ENCODE data around the gene CBX8. TPM values are rescaled to one million over a fixed set of nuclear protein-coding genes. Genes with fewer than 3 reads are reported as not detected.
A peak's percentile ranks its signal among the peaks of the same experiment; 100 is the strongest.

The CBX8 gene
- total RNA-seq (2021; fragmentation: NEBNext Ultra II Directional; extraction: Animal tissue kit (Norgen Biotek cat#: 25700)) (1.5 and 2.1 TPM in 2 replicates), polyA plus RNA-seq (2011; rRNA removed) (0.09 and 0.31 TPM in 2 replicates), polyA minus RNA-seq (2011; rRNA and poly(A)+ RNA removed) (0.13 TPM in 1 of 2 replicates, not detected in the other)
- polyA plus RNA-seq (2011; cell fraction: cytosol; rRNA removed), result 0.28 TPM
- 0.33 TPM for polyA plus RNA-seq (2011; cell fraction: nucleus; rRNA removed)
- 0.50 to 1.6 TPM (median 1.2 TPM) in 4 replicates for polyA plus RNA-seq (2012, experiment 1 of 2)
- 1.0 TPM for polyA plus RNA-seq (2012, experiment 2 of 2)
- polyA plus RNA-seq (2013, experiment 1 of 2), result 0.30 TPM
- polyA plus RNA-seq (2013, experiment 2 of 2), result 0.55 TPM
- 0.29 TPM for polyA minus RNA-seq (2011; cell fraction: cytosol; rRNA and poly(A)+ RNA removed)
- polyA minus RNA-seq (2011; cell fraction: nucleus; rRNA and poly(A)+ RNA removed), result 0.30 TPM
- long read RNA-seq, experiment 1, result 0 reads
- long read RNA-seq, experiment 2, partial matches to known transcripts, result 0 of 1 reads
- long read RNA-seq, experiment 2, other reads (novel, unspliced or antisense), result 1 of 1 reads

GRCh38 chr17:79796763-79797491 lies at the start of gene CBX8:
Gene CBX8 (minus strand): TSS chr17:79797077. CDS start chr17:79796998, 79 bp downstream.
- Histone ChIP-seq H3K4ac (replicated peaks; ENCODE audit: insufficient read length, low read depth, low read length) (peak within 1 kb of the TSS; percentile 41), H2AK5ac (ENCODE audit: low read depth, low read length) (peak within 1 kb of the TSS; percentile 59; the same call in 1 of the 2 replicates), H3K9me3 (ENCODE audit: insufficient read depth in 2 of 2, low read depth in 1 of 2, low read length in 1 of 2) (no peaks in the 10 kb centered on the region; a peak in 1 of 4 replicates), H4K5ac (ENCODE audit: insufficient read length, low read depth, low read length) (no peak within 1 kb of the TSS), H3K27ac (ENCODE audit: low read depth, low read length) (peak within 1 kb of the TSS; percentile 66; the same call in 1 of the 2 replicates), H4K20me1 (replicated peaks in 1 of 2; ENCODE audit: control insufficient read depth in 1 of 2, insufficient read depth in 2 of 2, low read length in 2 of 2) (peaks cover 16 to 19% of the 10 kb centered on the region in 2 experiments), H3K36me3 (ENCODE audit: control insufficient read depth in 2 of 4, insufficient read depth in 4 of 4, low read length in 3 of 4) (peaks cover 0 to 8% (median 0%) of the 10 kb centered on the region in 4 experiments; a peak in 1 of 8 replicates), H2BK5ac (ENCODE audit: low read depth, low read length) (no peak within 1 kb of the TSS; the same call in 1 of the 2 replicates), H3K9ac (replicated peaks in 1 of 4; ENCODE audit: extremely low read depth in 1 of 4, low read depth in 3 of 4, low read length in 3 of 4) (peak within 1 kb of the TSS in 3 of 4 experiments; percentile 51 to 76 (median 63); a peak in 4 of 7 replicates), H3K56ac (replicated peaks; ENCODE audit: insufficient read length, low read depth, low read length) (peak within 1 kb of the TSS; percentile 48), H3K4me1 (replicated peaks in 1 of 4; ENCODE audit: control insufficient read depth in 3 of 4, insufficient read depth in 4 of 4, low read length in 3 of 4) (peaks cover 8 to 58% (median 38%) of the 10 kb centered on the region in 4 experiments), H2BK20ac (ENCODE audit: low read length) (0 out of 2 replicates have a peak within 1 kb of the TSS, but pooled peaks have one; percentile 15), H3K14ac (ENCODE audit: insufficient read length) (no peak within 1 kb of the TSS), H2BK12ac (ENCODE audit: low read depth, low read length) (peak within 1 kb of the TSS; percentile 85; the same call in 1 of the 2 replicates), H4K91ac (replicated peaks; ENCODE audit: insufficient read length, low read length) (peak within 1 kb of the TSS; percentile 37), H3K4me2 (ENCODE audit: insufficient read depth in 1 of 2, low read depth in 2 of 2, low read length in 2 of 2) (peak within 1 kb of the TSS; percentile 67 to 74), H4K8ac (ENCODE audit: extremely low read depth, insufficient read depth, low read length) (peak within 1 kb of the TSS; percentile 79), H3K23ac (ENCODE audit: insufficient read length) (no peak within 1 kb of the TSS), H3K79me2 (ENCODE audit: control insufficient read depth in 1 of 2, insufficient read depth in 2 of 2, low read length in 2 of 2) (no peaks in the 10 kb centered on the region), H2BK120ac (replicated peaks; ENCODE audit: low read depth, low read length) (no peak within 1 kb of the TSS), H3K27me3 (replicated peaks in 1 of 4; ENCODE audit: control insufficient read depth in 3 of 4, extremely low read depth in 1 of 4, insufficient read depth in 3 of 4, low read length in 3 of 4) (peaks cover 80 to 92% (median 90%) of the 10 kb centered on the region in 4 experiments), H3K23me2 (ENCODE audit: low read depth, low read length) (peaks cover 3% of the 10 kb centered on the region), H3K4me3 (ENCODE audit: extremely low read depth in 1 of 4, insufficient read depth in 2 of 4, low read depth in 3 of 4, low read length in 4 of 4) (peak within 1 kb of the TSS; percentile 44 to 67 (median 53)), H2BK15ac (ENCODE audit: low read length) (no peak within 1 kb of the TSS), H3K18ac (ENCODE audit: extremely low read depth, low read length) (peak within 1 kb of the TSS; percentile 62), H2AFZ (ENCODE audit: low read length) (no peak within 1 kb of the TSS; the same call in 1 of the 2 replicates), H3K79me1 (ENCODE audit: low read depth, low read length) (no peaks in the 10 kb centered on the region)
- ChIA-PET POLR2A (ENCODE audit: partially characterized antibody) (interaction anchor here (0.6 to 6.0 kb wide), 15 partner anchors 10 to 350 kb away, joined by 3 to 49 read pairs (median 6); partner anchors contain the start of genes CBX2, CBX4 and EIF4A3), CTCF (ENCODE audit: partially characterized antibody) (interaction anchor here (0.7 to 19.1 kb wide), 10 partner anchors 10 to 169 kb away, joined by 3 to 576 read pairs (median 4); no protein-coding TSS in a partner anchor)
- peak; percentile 99 to 100 for DNase-seq (ENCODE audit: low read depth in 1 of 2, low spot score in 2 of 2)
- FAIRE-seq, result no peak
- WGBS, 2 experiments (ENCODE audit: extremely low coverage in 1 of 2, insufficient coverage in 1 of 2, insufficient read length in 1 of 2, insufficient replicate concordance in 2 of 2, low coverage in 1 of 2, low lambda C conversion rate in 2 of 2, missing lambda C conversion rate in 1 of 2), result 1% methylated on average over 25 of the region's 79 CpGs; no CpG with 5 or more reads in 1 of the 2 experiments
- peak; percentile 17 to 50; a peak in 1 of 4 replicates for TF ChIP-seq SIN3A (conservative IDR thresholded peaks at IDR 0.05 in 1 of 2, IDR thresholded peaks at IDR 0.05 in 1 of 2; ENCODE audit: low read depth in 1 of 2, low read length in 2 of 2)
- 0 out of 2 replicates have a peak, but pooled peaks have one; percentile 26 for TF ChIP-seq TCF12 (IDR thresholded peaks at IDR 0.05; ENCODE audit: low read depth, low read length)
- TF ChIP-seq TAF1 (IDR thresholded peaks at IDR 0.05; ENCODE audit: low read depth, low read length), result peak; percentile 73; the same call in 1 of the 2 replicates
- TF ChIP-seq POLR2AphosphoS5 (IDR thresholded peaks at IDR 0.05; ENCODE audit: low read depth, low read length), result peak; percentile 61; the same call in 1 of the 2 replicates
- TF ChIP-seq TEAD4 (IDR thresholded peaks at IDR 0.05; ENCODE audit: low read depth, low read length), result no peak
- TF ChIP-seq RAD21 (IDR thresholded peaks at IDR 0.05 in 1 of 2, conservative IDR thresholded peaks at IDR 0.05 in 1 of 2; ENCODE audit: low read depth in 2 of 2, low read length in 2 of 2), result no peak
- TF ChIP-seq CBX8 (IDR thresholded peaks at IDR 0.05; ENCODE audit: borderline replicate concordance, low read depth, low read length), result no peak
- TF ChIP-seq JUND (IDR thresholded peaks at IDR 0.05; ENCODE audit: low read length), result no peak

All from H1 (cell line).